GM12874 (cell line): ENCODE data around the gene LAMTOR1.

Experiments
- TF ChIP-seq, protein P1 (sequence below): IDR thresholded peaks from 2 replicates; pipeline ENCODE4 v1.5.1; 2011; ENCODE audit warnings: low read depth, mild to moderate bottlenecking, control low read depth, low read length, moderate library complexity; ENCODE audit not compliant: insufficient read depth

The LAMTOR1 gene

DNA sequence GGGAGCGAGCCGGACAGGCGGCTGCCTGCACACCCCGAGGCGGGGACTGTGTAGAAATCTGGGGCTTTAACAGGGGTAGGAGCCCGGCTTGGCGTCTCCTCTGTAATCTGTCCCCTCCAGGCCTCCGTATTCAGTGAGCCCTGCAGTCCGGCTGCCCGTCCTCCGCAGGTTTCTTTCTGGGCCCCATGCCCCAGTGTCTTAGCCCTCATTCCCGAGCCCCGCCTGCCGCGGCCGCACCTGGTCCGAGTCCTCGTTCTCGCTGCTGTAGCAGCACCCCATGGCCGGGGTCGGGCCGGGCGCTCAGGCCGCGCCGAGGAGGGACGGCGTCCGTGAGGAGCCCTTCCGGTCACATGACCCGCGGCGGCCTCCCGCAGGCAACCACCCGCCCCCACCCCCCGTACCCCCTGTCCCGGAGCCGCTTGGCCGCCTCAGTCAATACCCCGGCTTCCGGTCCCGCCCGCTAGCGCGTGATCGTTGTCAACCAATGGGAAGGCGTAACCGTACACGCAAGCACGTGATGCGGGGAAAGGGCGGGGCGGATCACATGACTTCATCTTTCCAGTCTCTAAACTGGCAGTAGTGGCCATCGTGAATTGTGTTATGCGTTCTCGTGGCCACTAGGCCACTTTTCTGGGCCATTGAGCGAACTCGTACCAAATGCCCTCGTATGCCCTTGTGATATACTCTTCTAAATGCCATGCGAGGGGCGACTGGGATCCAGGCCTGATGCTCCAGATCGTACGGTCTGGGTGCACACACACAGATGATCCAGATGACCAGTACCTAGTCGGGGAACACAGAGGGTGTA is at the start of gene LAMTOR1:
LAMTOR1 (minus strand) TSS at position 352 of the 808 bp plus-strand sequence; CDS start at position 279, 73 bp downstream.
- TF ChIP-seq, protein P1, sequence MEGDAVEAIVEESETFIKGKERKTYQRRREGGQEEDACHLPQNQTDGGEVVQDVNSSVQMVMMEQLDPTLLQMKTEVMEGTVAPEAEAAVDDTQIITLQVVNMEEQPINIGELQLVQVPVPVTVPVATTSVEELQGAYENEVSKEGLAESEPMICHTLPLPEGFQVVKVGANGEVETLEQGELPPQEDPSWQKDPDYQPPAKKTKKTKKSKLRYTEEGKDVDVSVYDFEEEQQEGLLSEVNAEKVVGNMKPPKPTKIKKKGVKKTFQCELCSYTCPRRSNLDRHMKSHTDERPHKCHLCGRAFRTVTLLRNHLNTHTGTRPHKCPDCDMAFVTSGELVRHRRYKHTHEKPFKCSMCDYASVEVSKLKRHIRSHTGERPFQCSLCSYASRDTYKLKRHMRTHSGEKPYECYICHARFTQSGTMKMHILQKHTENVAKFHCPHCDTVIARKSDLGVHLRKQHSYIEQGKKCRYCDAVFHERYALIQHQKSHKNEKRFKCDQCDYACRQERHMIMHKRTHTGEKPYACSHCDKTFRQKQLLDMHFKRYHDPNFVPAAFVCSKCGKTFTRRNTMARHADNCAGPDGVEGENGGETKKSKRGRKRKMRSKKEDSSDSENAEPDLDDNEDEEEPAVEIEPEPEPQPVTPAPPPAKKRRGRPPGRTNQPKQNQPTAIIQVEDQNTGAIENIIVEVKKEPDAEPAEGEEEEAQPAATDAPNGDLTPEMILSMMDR = peak; percentile 47; the same call in 1 of the 2 replicates

GRCh38 chr11:72150882-72151281 is 47.8 kb upstream of the LAMTOR1 start:
- TF ChIP-seq, protein P1 = no peak

DNA sequence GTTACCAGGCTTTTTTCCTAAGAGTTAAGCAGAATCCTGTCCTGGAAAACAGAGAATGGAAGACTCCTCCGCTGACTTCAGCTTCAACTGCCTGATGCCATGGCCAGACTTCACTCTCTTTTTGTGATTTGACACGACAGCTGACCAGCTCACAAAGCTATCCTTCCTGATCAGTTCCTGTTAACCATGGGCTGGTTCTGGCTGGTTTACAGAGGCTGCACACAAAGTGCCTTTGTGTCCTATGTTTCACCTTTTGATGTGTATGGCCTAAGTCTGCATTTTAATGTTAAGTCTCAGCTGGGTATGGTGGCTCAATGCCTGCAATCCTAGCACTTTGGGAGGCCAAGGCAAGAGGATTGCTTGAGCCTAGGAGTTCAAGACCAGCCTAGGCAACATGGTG is 43.5 kb upstream of the LAMTOR1 start:
- TF ChIP-seq, protein P1 = no peak

DNA sequence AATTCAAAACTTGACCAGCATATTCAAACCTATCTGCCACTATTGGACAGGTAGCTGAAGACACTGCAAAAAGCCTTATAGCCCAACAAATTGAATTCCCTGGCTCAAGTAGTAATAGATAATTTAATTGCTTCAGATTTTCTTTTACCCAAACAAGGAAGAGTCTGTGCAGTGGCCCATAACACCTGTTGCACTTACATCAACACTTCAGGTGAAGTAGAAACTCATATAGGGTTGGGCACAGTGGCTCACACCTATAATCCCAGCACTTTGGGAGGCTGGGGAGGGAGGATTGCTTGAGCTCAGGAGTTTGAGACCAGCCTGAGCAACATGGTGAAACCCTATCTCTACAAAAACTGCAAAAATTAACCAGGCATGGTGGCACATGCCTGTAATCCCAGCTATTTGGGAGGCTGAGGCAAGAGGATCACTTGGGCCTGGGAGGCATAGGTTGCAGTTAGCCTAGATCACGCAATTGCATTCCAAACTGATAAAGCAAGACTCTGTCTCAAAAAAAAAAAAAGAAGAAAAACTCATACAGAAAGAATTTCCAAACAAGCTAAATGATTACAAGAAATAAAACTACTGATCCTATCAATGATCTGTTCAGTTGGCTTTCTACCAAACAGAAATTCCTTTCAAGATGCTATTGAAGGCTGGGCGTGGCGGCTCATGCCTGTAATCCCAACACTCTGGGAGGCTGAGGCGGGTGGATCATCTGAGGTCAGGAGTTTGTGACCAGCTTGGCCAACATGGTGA is 41.9 kb upstream of the LAMTOR1 start:
- TF ChIP-seq, protein P1 = no peak

DNA sequence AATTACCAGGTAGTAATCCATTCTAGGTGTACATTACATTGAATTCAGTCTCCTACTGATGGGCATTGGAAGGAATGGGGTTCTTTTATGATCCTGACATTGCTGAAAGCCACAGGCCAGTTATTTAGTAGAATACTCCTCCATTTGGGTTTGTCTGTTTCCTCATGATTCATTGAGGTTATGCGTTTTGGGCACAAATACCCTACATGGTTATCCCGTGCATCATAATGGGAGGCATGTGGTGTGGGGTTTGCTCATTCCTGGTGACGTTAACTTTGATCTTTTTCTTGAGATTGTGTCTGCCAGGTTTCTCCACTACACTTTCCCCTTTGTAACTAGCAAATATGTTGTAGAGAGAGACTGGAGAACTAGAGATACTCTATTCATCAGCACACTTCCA is 38.0 kb upstream of the LAMTOR1 start:
- TF ChIP-seq, protein P1 = no peak

DNA sequence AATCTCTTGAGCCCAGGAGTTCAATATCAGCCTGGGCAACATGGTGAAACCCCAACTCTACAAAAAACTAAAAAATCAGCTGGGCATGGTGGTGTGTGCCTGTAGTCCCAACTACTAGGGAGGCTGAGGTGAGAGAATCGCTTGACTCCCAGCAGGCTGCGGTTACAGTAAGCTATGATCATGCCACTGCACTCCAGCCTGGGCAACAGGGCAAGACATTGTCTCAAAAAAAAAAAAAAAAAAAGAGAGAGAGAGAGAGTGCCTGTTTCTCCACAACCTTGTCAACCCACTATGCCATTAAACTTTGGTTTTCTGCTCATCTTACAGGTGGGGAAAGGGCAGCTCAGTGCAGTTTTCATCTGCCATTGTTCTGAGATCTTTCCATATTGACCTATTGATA is 37.6 kb upstream of the LAMTOR1 start:
- TF ChIP-seq, protein P1 = no peak

- TF ChIP-seq, protein P1 = no peak
Observed at GRCh38 chr11:72139500-72139899, 36.4 kb upstream of the LAMTOR1 start.
